ENCODE data around the gene AMH. TPM values are rescaled to one million over a fixed set of nuclear protein-coding genes. Genes with fewer than 3 reads are reported as not detected.

The AMH gene
- total and polyA plus RNA-seq, 12 donors = 0.36 to 4.6 (median 1.1) TPM; not detected in 4

GRCh38 chr19:2253106-2254063 is 4.3 kb downstream of the AMH start:
- intact Hi-C loops (cut with DNase I) = no loop called here
- Histone ChIP-seq H3K4me1 (replicated peaks in 1 of 2) (peaks cover 0 to 41% of the 10 kb centered on the region in 2 donors), H3K27ac (no peak overlapping the region), H3K4me3 (no peak overlapping the region), H3K27me3 (peaks cover 46% of the 10 kb centered on the region), H3K36me3 (replicated peaks in 1 of 2) (no peaks in the 10 kb centered on the region), H3K9me3 (replicated peaks in 1 of 3) (no peaks in the 10 kb centered on the region)
- TF ChIP-seq POLR2A (IDR thresholded peaks at IDR 0.05) = no peak
- TF ChIP-seq, protein P1, sequence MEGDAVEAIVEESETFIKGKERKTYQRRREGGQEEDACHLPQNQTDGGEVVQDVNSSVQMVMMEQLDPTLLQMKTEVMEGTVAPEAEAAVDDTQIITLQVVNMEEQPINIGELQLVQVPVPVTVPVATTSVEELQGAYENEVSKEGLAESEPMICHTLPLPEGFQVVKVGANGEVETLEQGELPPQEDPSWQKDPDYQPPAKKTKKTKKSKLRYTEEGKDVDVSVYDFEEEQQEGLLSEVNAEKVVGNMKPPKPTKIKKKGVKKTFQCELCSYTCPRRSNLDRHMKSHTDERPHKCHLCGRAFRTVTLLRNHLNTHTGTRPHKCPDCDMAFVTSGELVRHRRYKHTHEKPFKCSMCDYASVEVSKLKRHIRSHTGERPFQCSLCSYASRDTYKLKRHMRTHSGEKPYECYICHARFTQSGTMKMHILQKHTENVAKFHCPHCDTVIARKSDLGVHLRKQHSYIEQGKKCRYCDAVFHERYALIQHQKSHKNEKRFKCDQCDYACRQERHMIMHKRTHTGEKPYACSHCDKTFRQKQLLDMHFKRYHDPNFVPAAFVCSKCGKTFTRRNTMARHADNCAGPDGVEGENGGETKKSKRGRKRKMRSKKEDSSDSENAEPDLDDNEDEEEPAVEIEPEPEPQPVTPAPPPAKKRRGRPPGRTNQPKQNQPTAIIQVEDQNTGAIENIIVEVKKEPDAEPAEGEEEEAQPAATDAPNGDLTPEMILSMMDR (IDR thresholded peaks at IDR 0.05) = no peak
- 10 to 15% (median 12%) methylated on average over 14 to 77 of the region's 77 CpGs for WGBS, 4 donors
- peak in 1 of 7 donors; percentile 20 for DNase-seq

- no peaks in the 10 kb centered on the region for H3K9me3 ChIP-seq (replicated peaks in 1 of 3)
- intact Hi-C loops (cut with DNase I) = no loop called here
- peak in 1 of 7 donors; percentile 22 for DNase-seq
- H3K27me3 ChIP-seq = peaks cover 46% of the 10 kb centered on the region
- no peaks in the 10 kb centered on the region for H3K36me3 ChIP-seq (replicated peaks in 1 of 2)
- WGBS, 4 donors = 65 to 77% (median 73%) methylated on average over 13 to 20 of the region's 20 CpGs
- TF ChIP-seq, protein P1 (IDR thresholded peaks at IDR 0.05) = peak in 2 of 6 experiments; percentile 8 to 11
- TF ChIP-seq POLR2A (IDR thresholded peaks at IDR 0.05) = no peak
- H3K4me3 ChIP-seq = no peak overlapping the region
- no peak overlapping the region for H3K27ac ChIP-seq
- peaks cover 0 to 33% of the 10 kb centered on the region in 2 donors for H3K4me1 ChIP-seq (replicated peaks in 1 of 2)
These were observed 5.1 kb downstream of the AMH start for GRCh38 chr19:2254064-2254872.

- WGBS, 4 donors = 85 to 90% (median 90%) methylated on average over 8 to 16 of the region's 16 CpGs
- Histone ChIP-seq H3K4me1 (replicated peaks in 1 of 2) (peaks cover 0 to 29% of the 10 kb centered on the region in 2 donors), H3K27me3 (peaks cover 36% of the 10 kb centered on the region), H3K4me3 (no peak overlapping the region), H3K36me3 (replicated peaks in 1 of 2) (no peaks in the 10 kb centered on the region), H3K9me3 (replicated peaks in 1 of 3) (no peaks in the 10 kb centered on the region), H3K27ac (no peak overlapping the region)
- no peak for TF ChIP-seq POLR2A (IDR thresholded peaks at IDR 0.05)
- TF ChIP-seq, protein P1 (IDR thresholded peaks at IDR 0.05) = no peak
- DNase-seq = no peak
- intact Hi-C loops (cut with DNase I) = no loop called here
These were observed 6.2 kb downstream of the AMH start for GRCh38 chr19:2255112-2255845.

Measured in adrenal gland (tissue), 12 donors.